Activated CD4-positive, alpha-beta T cell treated with anti-CD3 and anti-CD28 coated beads for 1 hour (primary cell): ENCODE results near the gene KRT86.

Experiments
- DNase-seq: peaks from one replicate; pipeline ENCODE4 v3.0.0-alpha.2; 2020

The KRT86 gene

DNA sequence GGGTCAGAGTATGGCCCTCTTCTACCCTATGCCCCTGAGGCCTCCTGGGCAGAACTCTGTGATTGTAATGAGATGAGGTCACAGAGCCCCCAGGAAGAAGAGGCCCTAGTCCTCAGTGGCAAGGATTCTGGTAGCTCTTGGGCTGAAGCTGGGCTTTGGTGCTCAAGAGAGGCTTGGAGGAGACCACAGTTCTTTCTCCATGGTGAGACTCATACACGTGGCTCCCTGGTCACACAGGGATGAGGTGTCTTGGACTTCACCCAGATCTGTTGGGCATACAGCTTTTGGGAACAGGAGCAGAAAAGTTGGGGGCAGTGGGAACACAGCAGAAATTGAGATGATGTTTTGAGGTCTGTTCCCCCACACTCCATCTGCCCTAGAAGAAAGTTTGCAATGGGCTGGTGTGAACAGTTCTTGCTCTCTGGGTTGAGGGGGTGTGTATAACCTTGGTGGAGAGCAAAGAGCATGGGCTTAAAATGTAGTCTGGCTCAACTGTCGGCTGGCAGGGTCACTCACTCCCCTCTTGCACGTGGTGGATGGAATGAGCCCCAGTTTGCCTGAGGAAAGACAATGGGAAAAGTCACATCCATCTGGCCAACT lies at the start of gene KRT86:
Gene KRT86 (plus strand): TSS at position 125 of the 600 bp plus-strand sequence. CDS start 27,272 bp downstream, outside the sequence.
- DNase-seq, result no peak

DNA sequence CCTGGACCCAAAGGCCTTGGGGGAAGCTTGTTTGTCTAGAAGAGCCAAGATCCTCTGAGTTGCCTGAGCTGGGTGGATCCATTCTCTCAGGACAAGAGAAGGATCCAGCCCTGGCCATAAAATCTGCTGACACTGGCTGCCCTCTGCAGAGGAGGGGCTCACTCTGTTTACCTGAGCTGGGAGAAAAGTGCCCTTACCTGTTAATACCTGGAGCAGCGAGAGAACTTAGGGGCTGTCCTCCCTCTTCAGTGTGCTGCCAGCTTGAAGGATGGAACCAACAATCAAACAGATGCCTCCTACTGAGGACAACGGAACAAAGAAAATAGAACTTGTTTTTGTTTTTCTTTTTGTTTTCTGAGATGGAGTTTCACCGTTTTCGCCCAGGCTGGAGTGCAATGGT lies 48.7 kb upstream of the KRT86 start:
- DNase-seq, result no peak

DNA sequence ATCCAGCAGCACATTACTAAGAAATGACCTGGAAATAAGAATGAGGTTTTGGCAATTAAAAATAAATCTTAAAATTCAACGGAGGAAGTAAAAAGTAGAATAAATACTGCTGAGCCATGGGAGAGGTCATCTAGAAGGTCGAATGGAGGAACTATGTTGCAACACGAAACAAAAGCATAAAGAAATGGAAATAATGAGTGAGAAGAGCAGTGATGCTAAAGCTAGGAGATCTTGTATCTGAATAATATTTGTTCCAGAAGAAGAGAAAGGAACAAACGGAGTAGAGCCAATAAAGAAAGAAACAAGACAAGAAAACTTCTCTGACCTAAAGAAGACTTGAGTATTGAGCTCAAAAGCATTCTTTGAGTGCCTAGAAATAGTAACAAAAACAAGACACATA lies 48.0 kb upstream of the KRT86 start:
- no peak for DNase-seq

GRCh38 chr12:52227606-52228166 lies 46.8 kb upstream of the KRT86 start:
- no peak for DNase-seq

DNA sequence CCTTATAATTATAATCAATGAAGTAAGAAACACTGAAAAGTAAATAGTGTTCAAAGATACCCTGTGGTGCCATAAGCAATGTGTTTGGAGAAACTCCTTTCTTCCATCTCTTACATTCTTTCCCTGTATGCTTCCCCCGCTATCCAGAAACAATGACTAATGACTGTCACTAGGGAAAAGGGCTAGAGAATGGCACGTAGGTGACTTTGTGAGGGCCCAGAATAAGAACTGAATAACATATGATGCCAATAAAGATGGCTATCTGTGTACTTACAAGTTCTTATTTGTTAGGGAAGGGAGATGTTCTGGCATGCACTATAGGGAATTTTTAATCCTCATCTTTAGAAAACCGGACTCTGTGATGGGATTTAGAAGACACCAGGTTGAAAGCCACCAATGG lies 46.1 kb upstream of the KRT86 start:
- DNase-seq, result no peak

DNA sequence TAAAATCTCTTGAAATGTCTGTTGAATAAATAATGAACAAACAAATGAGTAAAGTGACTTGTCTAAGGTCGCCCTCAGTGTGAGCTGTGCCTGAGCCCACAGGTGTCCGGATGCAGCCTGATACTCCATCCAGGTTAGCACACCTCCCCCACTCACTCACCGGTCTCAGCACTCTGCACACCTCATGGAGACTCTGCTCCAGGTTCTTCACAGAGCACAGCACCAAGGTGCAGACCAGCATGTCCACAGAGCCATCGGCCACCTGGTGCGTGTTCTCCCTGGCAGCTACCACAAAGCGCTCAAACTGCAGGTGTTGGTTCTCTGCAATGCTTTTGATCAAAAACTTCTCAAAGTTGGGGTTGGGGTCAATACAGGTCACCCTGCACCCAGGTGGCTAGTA lies 45.5 kb upstream of the KRT86 start:
- DNase-seq, result no peak

GRCh38 chr12:52229836-52230343 lies 44.6 kb upstream of the KRT86 start:
- no peak for DNase-seq

GRCh38 chr12:52230364-52231281 lies 43.8 kb upstream of the KRT86 start:
- DNase-seq, result no peak

DNA sequence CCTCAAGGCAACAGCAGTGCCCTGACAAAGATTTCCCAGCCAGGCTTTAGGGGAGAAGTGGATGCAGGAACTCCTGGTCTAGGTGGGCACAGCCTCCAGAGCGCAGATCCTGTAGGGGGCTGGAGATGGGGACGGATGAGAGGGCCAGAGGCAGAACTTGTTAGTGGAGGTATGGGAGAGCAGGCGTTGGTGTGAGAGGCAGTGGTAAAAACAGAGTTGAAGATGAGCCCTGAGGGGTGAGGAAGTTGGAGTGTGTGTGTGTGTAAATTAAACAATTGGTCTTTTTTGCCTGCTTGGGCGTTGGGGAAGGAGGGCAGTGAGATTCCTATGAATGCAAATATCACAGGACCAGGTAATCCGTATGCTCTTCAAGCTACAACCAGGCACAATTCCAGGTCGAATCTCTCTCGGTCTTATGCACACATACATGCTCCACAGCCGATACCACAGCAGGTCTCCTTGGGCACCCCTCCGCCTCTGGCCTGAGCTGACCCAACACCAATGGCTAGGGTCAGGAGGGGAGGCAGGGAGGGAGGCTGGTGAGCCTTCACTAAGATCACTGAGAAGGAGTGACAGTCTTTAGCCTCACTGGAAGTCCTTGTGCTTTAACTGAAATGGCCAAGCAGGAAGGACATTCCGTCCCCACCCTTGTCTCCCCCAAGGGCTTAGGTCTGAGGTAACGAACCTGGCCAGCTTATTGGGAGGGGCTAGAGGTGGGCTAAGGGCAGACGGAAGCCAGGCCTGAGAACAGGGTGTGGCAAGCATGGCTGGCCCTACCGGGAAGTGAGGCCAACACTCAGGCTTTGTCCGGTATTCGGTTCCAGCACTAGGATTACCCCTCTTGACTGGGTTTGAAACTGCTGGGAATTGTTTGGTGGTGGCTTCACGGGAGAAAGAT lies 42.9 kb upstream of the KRT86 start:
- DNase-seq, result no peak

DNA sequence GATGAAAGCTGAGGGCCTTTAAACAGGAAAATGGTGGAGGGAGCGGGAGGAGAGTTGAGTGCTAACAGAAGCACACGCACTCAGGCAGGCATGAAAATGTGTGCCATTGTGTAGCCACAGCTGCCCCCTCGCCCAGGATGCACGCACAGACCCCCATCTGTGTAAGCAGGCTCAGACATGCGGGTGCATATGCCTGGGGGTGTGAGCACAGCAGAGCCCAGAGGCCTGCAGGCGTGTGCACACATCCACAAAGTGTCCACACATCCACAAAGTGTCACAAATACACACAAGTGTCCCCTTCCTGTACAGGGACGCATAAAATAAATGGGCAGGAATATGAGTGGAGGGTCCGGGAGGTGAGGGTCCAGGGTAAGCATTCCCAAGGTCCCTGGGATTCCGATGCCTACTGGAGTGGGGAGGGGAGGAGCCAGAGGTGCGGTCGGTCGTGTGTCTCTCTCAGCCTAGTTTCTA lies 42.2 kb upstream of the KRT86 start:
- DNase-seq, result no peak

- no peak for DNase-seq
Observed at GRCh38 chr12:52232674-52233461, 41.6 kb upstream of the KRT86 start, which contains the start of gene KRT7. KRT7 (plus strand) TSS chr12:52233243; CDS start chr12:52233297, 54 bp downstream.

GRCh38 chr12:52233462-52234207 lies 40.8 kb upstream of the KRT86 start:
- no peak for DNase-seq

DNA sequence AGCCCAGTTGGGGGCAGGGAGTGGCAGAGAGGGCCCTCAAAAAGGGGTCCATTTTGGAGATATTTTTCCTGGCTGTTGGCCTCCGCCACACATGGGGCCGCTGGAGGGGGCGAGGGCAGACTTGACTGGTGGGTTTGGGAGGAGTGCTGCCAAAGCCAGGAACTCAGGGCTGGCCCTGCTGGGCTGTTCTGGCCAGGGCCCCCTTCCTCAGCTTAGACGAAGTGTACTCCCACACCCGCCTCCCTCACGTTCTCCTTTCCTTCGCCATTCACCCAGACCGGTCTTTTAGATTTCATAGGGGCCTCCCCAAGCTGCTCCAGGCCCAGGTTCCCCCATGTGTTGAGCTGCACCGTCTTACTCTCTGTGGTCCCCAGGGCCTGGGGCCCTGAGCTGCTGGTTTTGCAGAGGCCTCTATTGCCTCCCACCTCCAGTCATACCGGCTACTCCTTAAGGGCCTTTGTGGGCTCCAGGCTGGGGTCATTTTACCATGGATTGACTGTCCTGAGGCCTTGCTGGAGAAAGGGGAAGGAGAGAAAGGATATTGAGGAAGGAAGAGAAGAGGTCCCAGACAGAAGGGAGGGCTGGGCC lies 40.1 kb upstream of the KRT86 start:
- no peak for DNase-seq

DNA sequence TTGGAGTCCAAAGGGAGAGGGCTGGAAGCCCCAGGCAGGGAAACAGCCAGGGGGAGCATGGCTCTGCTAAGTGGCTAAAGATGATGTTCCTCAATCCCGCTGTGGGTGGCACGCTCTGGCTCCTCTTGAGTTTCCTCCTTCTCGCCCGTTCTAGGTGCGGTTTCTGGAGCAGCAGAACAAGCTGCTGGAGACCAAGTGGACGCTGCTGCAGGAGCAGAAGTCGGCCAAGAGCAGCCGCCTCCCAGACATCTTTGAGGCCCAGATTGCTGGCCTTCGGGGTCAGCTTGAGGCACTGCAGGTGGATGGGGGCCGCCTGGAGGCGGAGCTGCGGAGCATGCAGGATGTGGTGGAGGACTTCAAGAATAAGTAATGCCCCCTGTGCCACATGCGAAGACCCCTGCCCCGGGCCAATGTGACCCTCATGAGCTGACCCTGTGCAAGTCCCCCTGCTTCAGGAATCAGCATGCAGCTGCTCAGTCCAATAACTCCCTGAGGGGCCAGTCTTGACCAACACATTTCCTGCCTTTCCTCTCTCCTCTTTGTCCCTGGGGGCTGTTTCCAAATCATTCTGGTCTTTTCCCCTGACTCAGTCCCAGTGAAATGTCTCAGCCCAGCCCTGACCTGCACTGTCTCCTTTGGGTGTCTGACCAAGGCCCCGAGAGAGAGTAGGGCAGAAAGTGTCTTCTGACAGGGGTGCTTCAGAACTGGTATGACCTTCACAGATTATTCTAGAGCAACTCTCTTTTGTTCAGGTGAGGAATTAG lies 39.3 kb upstream of the KRT86 start:
- no peak for DNase-seq

DNA sequence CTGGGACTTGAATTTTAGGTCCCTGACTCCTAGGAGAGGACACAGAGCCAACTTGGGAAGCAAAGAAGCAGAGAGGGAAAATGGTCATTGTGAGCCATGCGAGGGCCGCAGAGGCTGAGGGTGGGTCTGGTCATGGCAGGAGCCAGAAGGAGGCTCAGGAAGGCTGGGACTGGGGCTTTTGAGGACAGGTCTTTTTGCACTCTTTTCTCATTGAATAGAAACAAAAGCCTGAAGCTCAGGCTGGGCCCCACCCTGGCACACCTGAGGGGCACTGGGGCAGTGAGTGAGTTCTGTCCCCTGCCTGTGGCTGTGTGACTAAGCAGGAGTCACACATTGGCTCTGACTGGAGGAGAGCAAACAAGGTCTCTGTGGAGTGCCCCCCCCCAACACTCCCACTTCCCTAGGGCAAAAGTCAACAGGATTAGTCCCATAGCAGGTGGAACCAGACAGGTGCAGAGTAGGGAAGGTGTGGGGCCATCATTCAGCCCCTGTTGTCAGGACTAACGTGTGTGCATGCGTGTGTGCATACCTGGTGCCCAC lies 38.6 kb upstream of the KRT86 start:
- DNase-seq, result no peak

DNA sequence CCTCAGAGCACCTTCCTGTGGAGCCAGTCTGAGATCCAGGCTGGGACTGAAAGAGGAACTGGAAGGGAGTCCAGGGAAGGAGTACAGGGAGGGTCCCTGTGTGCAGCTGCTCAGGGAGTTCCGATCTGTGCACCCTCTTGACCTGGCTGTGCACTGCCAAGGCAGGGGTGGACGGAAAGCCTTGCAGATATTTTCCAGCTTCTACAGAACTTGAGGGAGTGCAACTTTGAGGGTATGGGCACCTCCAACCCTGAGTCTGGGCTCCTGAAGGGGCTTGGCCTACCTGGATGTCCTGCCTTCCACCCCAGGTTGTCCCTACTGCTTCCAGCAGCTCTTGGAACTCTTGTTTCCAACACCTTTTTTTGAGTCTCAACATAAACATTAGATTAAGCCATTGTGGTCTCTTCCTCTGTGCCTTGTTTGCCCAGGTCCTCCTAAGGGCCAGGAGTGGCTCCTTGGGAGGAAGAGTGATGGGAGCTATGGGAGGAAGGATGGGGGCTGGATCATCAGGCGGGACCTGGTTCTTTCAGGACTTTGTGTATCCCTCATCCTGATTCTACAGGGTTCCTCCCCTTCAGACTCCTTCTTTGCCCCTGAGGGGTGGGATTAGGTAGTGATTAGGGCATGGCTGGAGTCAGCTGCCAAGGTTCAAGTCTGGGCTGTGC lies 37.9 kb upstream of the KRT86 start:
- DNase-seq, result no peak

GRCh38 chr12:52238207-52238840 lies 36.1 kb upstream of the KRT86 start:
- DNase-seq, result no peak

- DNase-seq, result no peak
Observed at GRCh38 chr12:52238916-52239646, 35.4 kb upstream of the KRT86 start.
